A549 (cell line): ENCODE data around the gene MUC5B. TPM values are rescaled to one million over a fixed set of nuclear protein-coding genes. Genes with fewer than 3 reads are reported as not detected.

Source experiments
- ATAC-seq, 2 experiments: fragments of 200-7000 bp in 1 of 2; fragments of >200 bp in 1 of 2; cut with Nextera tagmentation in 1 of 2; cut with Tn5 transposase in 1 of 2; 3 replicates each; pipeline versions ENCODE4 v1.8.0 to v1.9.1; 2018 to 2020; ENCODE audit warnings: mild to moderate bottlenecking in 1 of 2, moderate library complexity in 1 of 2
- CTCF ChIA-PET: fragments of 300-600 bp; sonication (Branson Sonifier 250); formaldehyde crosslinking; extraction: SDS; loops from one replicate; lab custom pipeline; 2021; ENCODE audit warnings: antibody characterized with exemption, inconsistent platforms; lab: Yijun Ruan, JAX
- POLR2A ChIA-PET: fragments of 350-600 bp; formaldehyde crosslinking; extraction: SDS; loops from one replicate; lab custom pipeline; 2021; ENCODE audit warnings: antibody characterized with exemption, inconsistent platforms; lab: Yijun Ruan, JAX
- DNase-seq, 2 experiments: peaks; one replicate each; pipeline versions ENCODE4 v3.0.0 to v3.0.0-alpha.2; 2011 to 2016; ENCODE audit warnings: low read depth in 1 of 2, low spot score in 1 of 2
- FAIRE-seq: peaks from 2 replicates; lab custom pipeline; 2011; peaks lifted over from hg19 to GRCh38; lab: Jason Lieb, UNC
- H3K27ac ChIP-seq, 2 experiments: fragments of >200 bp; sonication (Bioruptor Twin); formaldehyde crosslinking; 3 replicates each; pipeline ENCODE4 v1.5.1; 2016 to 2017
- H3K4me1 ChIP-seq: fragments of >200 bp; sonication (Bioruptor Twin); formaldehyde crosslinking; 3 replicates; pipeline ENCODE4 v1.6.1; 2016
- H3K4me2 ChIP-seq: fragments of >200 bp; sonication (Bioruptor Twin); formaldehyde crosslinking; 3 replicates; pipeline ENCODE4 v1.6.1; 2016
- H3K4me3 ChIP-seq: fragments of >200 bp; sonication (Bioruptor Twin); formaldehyde crosslinking; 3 replicates; pipeline ENCODE4 v1.5.1; 2016
- H3K9me3 ChIP-seq: fragments of >200 bp; sonication (Bioruptor Twin); formaldehyde crosslinking; 3 replicates; pipeline ENCODE4 v1.6.1; 2016
- CHD4 ChIP-seq: fragments of 200-600 bp; sonication (generic); IDR thresholded peaks from 2 replicates; pipeline ENCODE4 v1.6.1; 2016; ENCODE audit warnings: antibody characterized with exemption, mild to moderate bottlenecking, borderline replicate concordance
- ESRRA ChIP-seq: fragments of 150-350 bp; IDR thresholded peaks from 2 replicates; pipeline ENCODE4 v1.6.1; 2014; ENCODE audit warnings: mild to moderate bottlenecking, low read length, borderline replicate concordance
- FOSB ChIP-seq: fragments of 250-450 bp; sonication (Bioruptor Pico); IDR thresholded peaks from 2 replicates; pipeline ENCODE4 v1.5.0; 2020; ENCODE audit warnings: mild to moderate bottlenecking, moderate library complexity
- FOSL2 ChIP-seq, 2 experiments: fragments of 450-650 bp in 1 of 2; fragments of >200 bp in 1 of 2; sonication (Bioruptor Twin) in 1 of 2; formaldehyde crosslinking; IDR thresholded peaks; 2 replicates each; pipeline versions ENCODE4 v1.5.0 to v1.6.1; 2016 to 2020; ENCODE audit warnings: mild to moderate bottlenecking in 1 of 2, moderate library complexity in 1 of 2
- HOXB13 ChIP-seq: fragments of 250-450 bp; sonication (Bioruptor Pico); IDR thresholded peaks from 2 replicates; pipeline ENCODE4 v1.5.0; 2020; ENCODE audit warnings: low read depth, mild to moderate bottlenecking, moderate library complexity
- MYC ChIP-seq: IDR thresholded peaks from 2 replicates; pipeline ENCODE4 v1.6.1; 2012; ENCODE audit warnings: mild to moderate bottlenecking, inconsistent platforms, low read length, improper control_type of control experiment, borderline replicate concordance
- NFE2L2 ChIP-seq: fragments of 150-350 bp; conservative IDR thresholded peaks from 2 replicates; pipeline ENCODE4 v1.6.1; 2014; ENCODE audit warnings: low read length
- NPAS2 ChIP-seq: fragments of 250-450 bp; sonication (Bioruptor Pico); IDR thresholded peaks from 2 replicates; pipeline ENCODE4 v1.8.0; 2022; ENCODE audit warnings: mild to moderate bottlenecking, moderate library complexity, borderline replicate concordance
- POLR2AphosphoS2 ChIP-seq: conservative IDR thresholded peaks from 2 replicates; pipeline ENCODE4 v1.6.1; 2012; ENCODE audit warnings: low read length, improper control_type of control experiment, inconsistent platforms
- RAD21 ChIP-seq, 2 experiments: fragments of >200 bp in 1 of 2; sonication (Bioruptor Twin) in 1 of 2; formaldehyde crosslinking in 1 of 2; IDR thresholded peaks in 1 of 2; conservative IDR thresholded peaks in 1 of 2; 2 replicates in 1 of 2; 3 replicates in 1 of 2; pipeline ENCODE4 v1.6.1; 2012 to 2018; ENCODE audit warnings: inconsistent platforms in 1 of 2
- RCOR1 ChIP-seq: fragments of 150-350 bp; IDR thresholded peaks from 2 replicates; pipeline ENCODE4 v1.6.1; 2014; ENCODE audit warnings: antibody characterized with exemption, low read length, low read depth
- RFX5 ChIP-seq: fragments of 450-650 bp; IDR thresholded peaks from 2 replicates; pipeline ENCODE4 v1.7.1; 2014; ENCODE audit warnings: antibody characterized with exemption, mild to moderate bottlenecking, moderate library complexity
- RNF2 ChIP-seq: fragments of 200-600 bp; sonication (generic); IDR thresholded peaks from 2 replicates; pipeline ENCODE4 v1.6.1; 2016; ENCODE audit warnings: low read depth, mild to moderate bottlenecking, antibody characterized with exemption, moderate library complexity, borderline replicate concordance
- SMC3 ChIP-seq: fragments of >200 bp; sonication (Bioruptor Twin); formaldehyde crosslinking; IDR thresholded peaks from 3 replicates; pipeline ENCODE4 v1.6.1; 2018; ENCODE audit warnings: inconsistent platforms
- TP53 ChIP-seq: fragments of 250-450 bp; sonication (Bioruptor Pico); IDR thresholded peaks from 2 replicates; pipeline ENCODE4 v1.5.0; 2021; ENCODE audit warnings: mild to moderate bottlenecking, moderate library complexity
- ZC3H11A ChIP-seq: fragments of 450-650 bp; IDR thresholded peaks from 2 replicates; pipeline ENCODE4 v1.6.1; 2014; ENCODE audit warnings: antibody characterized with exemption, mild to moderate bottlenecking
- ZSCAN20 ChIP-seq: fragments of 250-450 bp; sonication (Bioruptor Pico); IDR thresholded peaks from 2 replicates; pipeline ENCODE4 v1.8.0; 2022; ENCODE audit warnings: mild to moderate bottlenecking, moderate library complexity
- WGBS: methylation state at CpG from one replicate; pipeline ENCODE4 v1.1.6; 2017; ENCODE audit errors: missing lambda C conversion rate; 5-methylcytosine and 5-hydroxymethylcytosine counted together
- polyA plus RNA-seq, 4 experiments: library from polyadenylated mRNA; depleted of rRNA in 3 of 4; stranded (reverse); fragments of >200 nt; fragmentation: RNase III in 1 of 4; extraction: RNeasy Plus Mini Kit Qiagen cat#74134 plus additional on column Dnase treatment in 1 of 4; gene quantifications; 2 replicates in 3 of 4; 3 replicates in 1 of 4; pipeline ENCODE4 v1.2.3, GENCODE V29; 2011 to 2017
- TF ChIP-seq, protein P1 (sequence below): IDR thresholded peaks from 2 replicates; pipeline ENCODE4 v1.6.1; 2012
- TF ChIP-seq, protein P2 (sequence below): fragments of >200 bp; sonication (Bioruptor Twin); formaldehyde crosslinking; IDR thresholded peaks from 3 replicates; pipeline ENCODE4 v1.5.1; 2016
- TF ChIP-seq, protein P3 (sequence below): fragments of 450-650 bp; IDR thresholded peaks from 2 replicates; pipeline ENCODE4 v1.6.1; 2014; ENCODE audit warnings: antibody characterized with exemption
- TF ChIP-seq, protein P4 (sequence below): fragments of 200-600 bp; sonication (generic); IDR thresholded peaks from 2 replicates; pipeline ENCODE4 v1.6.1; 2016; ENCODE audit warnings: antibody characterized with exemption, mild to moderate bottlenecking, moderate library complexity

MUC5B gene
- polyA plus RNA-seq, 2 of the 4 experiments (the other 2 are of a cell fraction) = 0.85 to 1.4 TPM

DNA sequence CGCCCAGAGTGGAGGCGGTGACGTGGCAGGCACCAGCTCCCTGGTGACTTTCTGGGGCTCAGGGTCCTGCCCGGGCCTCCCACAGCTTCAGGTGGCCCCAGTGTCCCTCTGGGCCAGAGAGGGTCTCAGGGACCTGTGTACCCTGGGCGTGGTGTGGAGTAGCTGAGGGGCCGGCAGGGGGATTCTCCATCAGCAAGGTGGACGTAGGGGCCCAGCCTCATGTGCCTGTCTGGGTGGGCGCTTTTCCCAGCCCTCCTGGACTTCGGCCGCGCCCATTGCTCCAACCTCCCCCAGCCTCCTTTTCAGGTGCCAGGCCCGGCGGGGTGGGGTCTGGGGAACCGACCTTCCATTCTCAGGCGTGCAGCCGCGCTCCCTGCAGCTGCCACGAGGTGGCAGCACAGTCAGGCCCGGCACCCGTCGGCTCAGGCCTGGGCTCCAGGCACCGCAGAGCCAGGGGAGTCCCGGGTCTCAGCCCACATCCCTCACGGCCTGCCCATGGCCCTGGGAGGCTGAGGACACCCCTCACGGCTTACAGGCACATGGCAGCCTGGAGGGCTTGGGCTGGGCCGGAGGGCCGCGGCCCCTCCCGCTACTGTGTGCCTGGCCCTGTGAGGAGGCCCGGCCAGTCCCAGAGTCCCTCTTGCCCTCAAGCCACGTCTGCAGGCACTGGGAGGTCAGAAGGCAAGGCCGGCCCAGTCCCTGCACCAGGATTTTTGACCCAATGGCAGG, 19.9 kb upstream of the MUC5B start:
- peak overlapping the region; percentile 55; the same call in 2 of the 3 replicates for H3K4me2 ChIP-seq
- ChIA-PET CTCF (interaction anchor here (0.7 to 5.5 kb wide), 29 partner anchors 8 to 372 kb away, joined by 3 to 34 read pairs (median 4); partner anchors contain the start of gene MUC5B), POLR2A (no interaction called here)
- peak; percentile 43 for FAIRE-seq
- H3K9me3 ChIP-seq = no peaks in the 10 kb centered on the region
- peak; percentile 73 to 89 for ATAC-seq
- DNase-seq = peak; percentile 67 to 89
- TF ChIP-seq SMC3 = peak; percentile 92
- TF ChIP-seq RAD21 (conservative IDR thresholded peaks at IDR 0.05 in 1 of 2, IDR thresholded peaks at IDR 0.05 in 1 of 2) = peak; percentile 73 to 88
- TF ChIP-seq, protein P1, sequence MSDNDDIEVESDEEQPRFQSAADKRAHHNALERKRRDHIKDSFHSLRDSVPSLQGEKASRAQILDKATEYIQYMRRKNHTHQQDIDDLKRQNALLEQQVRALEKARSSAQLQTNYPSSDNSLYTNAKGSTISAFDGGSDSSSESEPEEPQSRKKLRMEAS = peak; percentile 47; the same call in 1 of the 2 replicates
- TF ChIP-seq, protein P2, sequence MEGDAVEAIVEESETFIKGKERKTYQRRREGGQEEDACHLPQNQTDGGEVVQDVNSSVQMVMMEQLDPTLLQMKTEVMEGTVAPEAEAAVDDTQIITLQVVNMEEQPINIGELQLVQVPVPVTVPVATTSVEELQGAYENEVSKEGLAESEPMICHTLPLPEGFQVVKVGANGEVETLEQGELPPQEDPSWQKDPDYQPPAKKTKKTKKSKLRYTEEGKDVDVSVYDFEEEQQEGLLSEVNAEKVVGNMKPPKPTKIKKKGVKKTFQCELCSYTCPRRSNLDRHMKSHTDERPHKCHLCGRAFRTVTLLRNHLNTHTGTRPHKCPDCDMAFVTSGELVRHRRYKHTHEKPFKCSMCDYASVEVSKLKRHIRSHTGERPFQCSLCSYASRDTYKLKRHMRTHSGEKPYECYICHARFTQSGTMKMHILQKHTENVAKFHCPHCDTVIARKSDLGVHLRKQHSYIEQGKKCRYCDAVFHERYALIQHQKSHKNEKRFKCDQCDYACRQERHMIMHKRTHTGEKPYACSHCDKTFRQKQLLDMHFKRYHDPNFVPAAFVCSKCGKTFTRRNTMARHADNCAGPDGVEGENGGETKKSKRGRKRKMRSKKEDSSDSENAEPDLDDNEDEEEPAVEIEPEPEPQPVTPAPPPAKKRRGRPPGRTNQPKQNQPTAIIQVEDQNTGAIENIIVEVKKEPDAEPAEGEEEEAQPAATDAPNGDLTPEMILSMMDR = peak; percentile 84
- TF ChIP-seq CHD4 = no peak
- TF ChIP-seq, protein P3, sequence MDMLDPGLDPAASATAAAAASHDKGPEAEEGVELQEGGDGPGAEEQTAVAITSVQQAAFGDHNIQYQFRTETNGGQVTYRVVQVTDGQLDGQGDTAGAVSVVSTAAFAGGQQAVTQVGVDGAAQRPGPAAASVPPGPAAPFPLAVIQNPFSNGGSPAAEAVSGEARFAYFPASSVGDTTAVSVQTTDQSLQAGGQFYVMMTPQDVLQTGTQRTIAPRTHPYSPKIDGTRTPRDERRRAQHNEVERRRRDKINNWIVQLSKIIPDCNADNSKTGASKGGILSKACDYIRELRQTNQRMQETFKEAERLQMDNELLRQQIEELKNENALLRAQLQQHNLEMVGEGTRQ = no peak
- peak; percentile 63; the same call in 1 of the 2 replicates for TF ChIP-seq HOXB13 (CRISPR knock-in tag)
- peaks cover 18% of the 10 kb centered on the region for H3K4me1 ChIP-seq
- peak overlapping the region; percentile 72 to 86 for H3K27ac ChIP-seq
- H3K4me3 ChIP-seq = no peak overlapping the region
- 31% methylated on average over 13 of the region's 32 CpGs for WGBS

DNA sequence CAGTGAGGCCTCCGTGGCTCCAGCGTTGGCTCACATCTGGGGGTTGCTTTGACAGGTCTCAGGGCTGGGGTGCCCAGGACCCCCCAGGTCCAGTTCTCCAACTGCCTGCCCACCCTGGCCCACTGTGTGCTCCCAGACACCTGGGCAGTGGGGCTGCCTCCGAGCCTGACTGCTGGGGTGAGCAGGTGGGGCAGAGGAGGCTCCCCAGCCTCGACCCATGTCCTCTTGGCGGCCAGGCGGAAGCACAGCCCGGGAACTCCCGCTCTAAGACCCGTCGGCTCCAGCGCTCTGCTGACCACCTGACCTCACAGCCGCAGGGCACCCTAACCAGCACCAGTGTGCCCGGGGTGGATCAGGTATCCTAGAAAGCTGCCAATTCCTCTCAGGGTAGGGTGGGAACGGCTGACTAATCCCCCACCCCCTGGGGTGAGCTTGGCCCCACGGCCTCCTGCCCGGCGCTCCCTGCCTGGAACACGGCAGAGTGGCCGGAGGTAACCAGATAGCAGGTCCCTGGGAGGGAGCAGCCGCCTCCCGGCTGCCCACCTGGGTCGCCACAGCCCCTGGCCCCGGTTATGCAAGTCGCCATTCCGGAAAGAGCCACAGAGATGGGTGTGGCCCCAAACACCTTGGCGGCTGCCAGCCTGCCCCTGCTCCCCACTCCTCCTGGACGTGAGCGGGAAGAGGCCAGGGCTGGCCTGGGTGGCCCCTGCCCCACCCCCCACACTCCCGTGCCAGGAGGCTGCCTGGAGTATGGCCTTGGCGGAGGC, 19.2 kb upstream of the MUC5B start:
- peak in 1 of 2 experiments; percentile 1; a peak in 3 of 6 replicates for ATAC-seq
- CTCF ChIA-PET = interaction anchor here (0.6 to 5.5 kb wide), 15 partner anchors 9 to 371 kb away, joined by 3 to 34 read pairs (median 6); no protein-coding TSS in a partner anchor
- no peak for DNase-seq
- no peak overlapping the region for H3K4me3 ChIP-seq
- TF ChIP-seq, protein P4, sequence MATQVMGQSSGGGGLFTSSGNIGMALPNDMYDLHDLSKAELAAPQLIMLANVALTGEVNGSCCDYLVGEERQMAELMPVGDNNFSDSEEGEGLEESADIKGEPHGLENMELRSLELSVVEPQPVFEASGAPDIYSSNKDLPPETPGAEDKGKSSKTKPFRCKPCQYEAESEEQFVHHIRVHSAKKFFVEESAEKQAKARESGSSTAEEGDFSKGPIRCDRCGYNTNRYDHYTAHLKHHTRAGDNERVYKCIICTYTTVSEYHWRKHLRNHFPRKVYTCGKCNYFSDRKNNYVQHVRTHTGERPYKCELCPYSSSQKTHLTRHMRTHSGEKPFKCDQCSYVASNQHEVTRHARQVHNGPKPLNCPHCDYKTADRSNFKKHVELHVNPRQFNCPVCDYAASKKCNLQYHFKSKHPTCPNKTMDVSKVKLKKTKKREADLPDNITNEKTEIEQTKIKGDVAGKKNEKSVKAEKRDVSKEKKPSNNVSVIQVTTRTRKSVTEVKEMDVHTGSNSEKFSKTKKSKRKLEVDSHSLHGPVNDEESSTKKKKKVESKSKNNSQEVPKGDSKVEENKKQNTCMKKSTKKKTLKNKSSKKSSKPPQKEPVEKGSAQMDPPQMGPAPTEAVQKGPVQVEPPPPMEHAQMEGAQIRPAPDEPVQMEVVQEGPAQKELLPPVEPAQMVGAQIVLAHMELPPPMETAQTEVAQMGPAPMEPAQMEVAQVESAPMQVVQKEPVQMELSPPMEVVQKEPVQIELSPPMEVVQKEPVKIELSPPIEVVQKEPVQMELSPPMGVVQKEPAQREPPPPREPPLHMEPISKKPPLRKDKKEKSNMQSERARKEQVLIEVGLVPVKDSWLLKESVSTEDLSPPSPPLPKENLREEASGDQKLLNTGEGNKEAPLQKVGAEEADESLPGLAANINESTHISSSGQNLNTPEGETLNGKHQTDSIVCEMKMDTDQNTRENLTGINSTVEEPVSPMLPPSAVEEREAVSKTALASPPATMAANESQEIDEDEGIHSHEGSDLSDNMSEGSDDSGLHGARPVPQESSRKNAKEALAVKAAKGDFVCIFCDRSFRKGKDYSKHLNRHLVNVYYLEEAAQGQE = no peak
- TF ChIP-seq, protein P2 = no peak
- TF ChIP-seq RFX5 (no peak), ZC3H11A (no peak), MYC (no peak), FOSL2 (IDR thresholded peaks at IDR 0.05) (no peak), FOSL2 (CRISPR knock-in tag; IDR thresholded peaks at IDR 0.05) (no peak), POLR2AphosphoS2 (no peak), FOSB (CRISPR knock-in tag) (no peak), TP53 (CRISPR knock-in tag) (no peak), RAD21 (conservative IDR thresholded peaks at IDR 0.05 in 1 of 2, IDR thresholded peaks at IDR 0.05 in 1 of 2) (no peak), ZSCAN20 (CRISPR knock-in tag) (no peak), RCOR1 (no peak), NFE2L2 (no peak), RNF2 (no peak), NPAS2 (CRISPR knock-in tag) (no peak), SMC3 (no peak), ESRRA (no peak)
- TF ChIP-seq, protein P3 = no peak
- peak overlapping the region; percentile 72 to 86 for H3K27ac ChIP-seq
- WGBS = 86% methylated on average over 11 of the region's 30 CpGs
- POLR2A ChIA-PET = no interaction called here
- FAIRE-seq = no peak
- peaks cover 18% of the 10 kb centered on the region for H3K4me1 ChIP-seq
- no peaks in the 10 kb centered on the region for H3K9me3 ChIP-seq
- H3K4me2 ChIP-seq = peak overlapping the region; percentile 55; the same call in 1 of the 3 replicates
